Activated CD8-positive, alpha-beta T cell treated with anti-CD3 and anti-CD28 coated beads for 36 hours (primary cell): ENCODE data around the gene STPG4. TPM values are rescaled to one million over a fixed set of nuclear protein-coding genes. Genes with fewer than 3 reads are reported as not detected.

Source experiments
- ATAC-seq: fragments of 200-7000 bp; cut with Tn5 transposase; one replicate; pipeline ENCODE4 v1.10.0; 2021; ENCODE audit warnings: mild to moderate bottlenecking, moderate library complexity
- CTCF ChIA-PET: fragments of 350-600 bp; sonication (Branson Sonifier 250); formaldehyde crosslinking; loops from one replicate; lab custom pipeline; 2021; ENCODE audit warnings: antibody characterized with exemption; lab: Charles Lee
- POLR2A ChIA-PET: fragments of 350-600 bp; sonication (Branson Sonifier 250); formaldehyde crosslinking; loops from one replicate; lab custom pipeline; 2021; ENCODE audit warnings: antibody characterized with exemption; lab: Charles Lee
- DNase-seq: peaks from one replicate; pipeline ENCODE4 v3.0.0-alpha.2; 2020
- H3K27ac Mint-ChIP-seq: one replicate; pipeline ENCODE4 v1.8.0; 2021; ENCODE audit warnings: mild to moderate bottlenecking, mixed read lengths
- H3K27me3 Mint-ChIP-seq: one replicate; pipeline ENCODE4 v1.8.0; 2021; ENCODE audit warnings: mixed read lengths
- H3K36me3 Mint-ChIP-seq: one replicate; pipeline ENCODE4 v1.8.0; 2021; ENCODE audit warnings: low read depth, mixed read lengths
- H3K4me1 Mint-ChIP-seq: one replicate; pipeline ENCODE4 v1.8.0; 2021; ENCODE audit warnings: low read depth, mixed read lengths
- H3K4me3 Mint-ChIP-seq: one replicate; pipeline ENCODE4 v1.8.0; 2021; ENCODE audit warnings: mild to moderate bottlenecking, moderate library complexity, mixed read lengths
- H3K9me3 Mint-ChIP-seq: one replicate; pipeline ENCODE4 v1.8.0; 2021; ENCODE audit warnings: mixed read lengths
- CTCF ChIP-seq: fragments of 200-600 bp; IDR thresholded peaks from one replicate; pipeline ENCODE4 v1.8.0; 2022; ENCODE audit warnings: antibody characterized with exemption, mild to moderate bottlenecking
- intact Hi-C: fragments of 100-400 bp; cut with micrococcal nuclease; formaldehyde crosslinking; loops from one replicate; pipeline ENCODE4 v1.10.0; 2022
- total RNA-seq, 2 experiments: library from RNA; stranded (reverse); gene quantifications; one replicate each; pipeline ENCODE4 v1.2.3, GENCODE V29; 2021

STPG4 gene
- total RNA-seq, 2 experiments from 2014 or later: not detected

GRCh38 chr2:47098953-47099352, 56.2 kb downstream of the STPG4 start:
- H3K27me3 Mint-ChIP-seq: peaks cover 1% of the 10 kb centered on the region
- CTCF ChIA-PET: no interaction called here
- intact Hi-C loops: no loop called here
- H3K27ac Mint-ChIP-seq: no peak overlapping the region
- POLR2A ChIA-PET: no interaction called here
- no peak overlapping the region for H3K4me3 Mint-ChIP-seq
- DNase-seq (no peak), ATAC-seq (no peak)
- TF ChIP-seq CTCF: no peak
- no peaks in the 10 kb centered on the region for H3K4me1 Mint-ChIP-seq
- H3K9me3 Mint-ChIP-seq: no peaks in the 10 kb centered on the region
- no peaks in the 10 kb centered on the region for H3K36me3 Mint-ChIP-seq

GRCh38 chr2:47097563-47097962, 57.5 kb downstream of the STPG4 start:
- no peaks in the 10 kb centered on the region for H3K9me3 Mint-ChIP-seq
- H3K4me1 Mint-ChIP-seq: no peaks in the 10 kb centered on the region
- ChIA-PET POLR2A (no interaction called here), CTCF (no interaction called here)
- no peaks in the 10 kb centered on the region for H3K36me3 Mint-ChIP-seq
- H3K4me3 Mint-ChIP-seq: no peak overlapping the region
- DNase-seq (no peak), ATAC-seq (no peak)
- intact Hi-C loops: no loop called here
- H3K27me3 Mint-ChIP-seq: peaks cover 1% of the 10 kb centered on the region
- no peak overlapping the region for H3K27ac Mint-ChIP-seq
- no peak for TF ChIP-seq CTCF

GRCh38 chr2:47096451-47096850, 58.7 kb downstream of the STPG4 start:
- DNase-seq (no peak), ATAC-seq (no peak)
- intact Hi-C loops: no loop called here
- H3K36me3 Mint-ChIP-seq: no peaks in the 10 kb centered on the region
- no peak overlapping the region for H3K4me3 Mint-ChIP-seq
- no peaks in the 10 kb centered on the region for H3K4me1 Mint-ChIP-seq
- ChIA-PET CTCF (no interaction called here), POLR2A (interaction anchor here (0.9 kb wide), 1 partner anchor 13 kb away, joined by 3 read pairs; no protein-coding TSS in a partner anchor)
- no peaks in the 10 kb centered on the region for H3K27me3 Mint-ChIP-seq
- H3K27ac Mint-ChIP-seq: no peak overlapping the region
- H3K9me3 Mint-ChIP-seq: no peaks in the 10 kb centered on the region
- TF ChIP-seq CTCF: no peak

- no peaks in the 10 kb centered on the region for H3K4me1 Mint-ChIP-seq
- DNase-seq (no peak), ATAC-seq (no peak)
- no peak overlapping the region for H3K4me3 Mint-ChIP-seq
- H3K36me3 Mint-ChIP-seq: no peaks in the 10 kb centered on the region
- ChIA-PET POLR2A (interaction anchor here (0.9 kb wide), 1 partner anchor 14 kb away, joined by 3 read pairs; no protein-coding TSS in a partner anchor), CTCF (no interaction called here)
- intact Hi-C loops: no loop called here
- H3K27ac Mint-ChIP-seq: no peak overlapping the region
- no peaks in the 10 kb centered on the region for H3K27me3 Mint-ChIP-seq
- TF ChIP-seq CTCF: no peak
- H3K9me3 Mint-ChIP-seq: no peaks in the 10 kb centered on the region
These were observed 59.6 kb downstream of the STPG4 start for GRCh38 chr2:47095349-47096020.

GRCh38 chr2:47094511-47095142, 60.5 kb downstream of the STPG4 start:
- ChIA-PET POLR2A (no interaction called here), CTCF (no interaction called here)
- TF ChIP-seq CTCF: no peak
- no peaks in the 10 kb centered on the region for H3K27me3 Mint-ChIP-seq
- no peak overlapping the region for H3K4me3 Mint-ChIP-seq
- ATAC-seq: no peak
- H3K27ac Mint-ChIP-seq: no peak overlapping the region
- DNase-seq: no peak
- no peaks in the 10 kb centered on the region for H3K9me3 Mint-ChIP-seq
- no peaks in the 10 kb centered on the region for H3K36me3 Mint-ChIP-seq
- intact Hi-C loops: no loop called here
- H3K4me1 Mint-ChIP-seq: no peaks in the 10 kb centered on the region
